ENCODE data around the gene AUTS2.

The AUTS2 gene

DNA sequence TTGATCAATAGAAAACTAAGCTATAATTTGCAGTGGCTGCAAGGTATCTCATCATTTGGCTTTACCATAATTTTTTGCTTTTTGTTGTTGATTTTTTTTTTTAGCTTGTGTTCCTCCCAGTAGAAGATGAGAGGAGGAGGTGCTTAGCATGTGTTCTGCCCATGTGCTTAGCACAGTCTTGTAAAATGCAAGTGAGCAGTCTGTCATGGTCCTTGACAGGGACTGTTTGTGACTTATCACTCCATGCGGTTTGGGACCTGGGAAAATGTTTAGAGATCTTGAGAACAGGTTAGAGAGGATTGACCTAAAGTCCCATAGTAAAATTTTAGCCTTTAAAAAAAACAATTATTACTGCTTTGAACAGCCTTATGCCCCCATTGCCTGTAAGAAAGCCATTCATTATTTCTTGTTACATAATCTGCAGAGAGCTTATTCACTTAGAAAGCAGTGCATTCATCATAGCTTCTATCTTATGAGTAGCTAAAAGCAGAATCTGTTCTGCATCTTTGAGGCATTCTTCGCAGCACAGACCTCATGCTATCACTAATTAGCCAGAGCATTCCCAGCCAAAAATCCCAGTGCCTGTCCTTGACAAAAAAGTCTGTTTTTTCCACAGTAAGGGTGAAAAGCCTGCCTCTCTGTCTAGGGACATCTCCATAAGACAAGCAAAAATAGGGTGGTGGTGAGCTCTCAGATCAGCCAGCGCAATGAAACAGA is 784.9 kb downstream of the AUTS2 start:
- DNase-seq (ENCODE audit: low read depth) = no peak

- no peak for DNase-seq (ENCODE audit: low read depth)
These were observed 785.7 kb downstream of the AUTS2 start for GRCh38 chr7:70384024-70384423.

DNA sequence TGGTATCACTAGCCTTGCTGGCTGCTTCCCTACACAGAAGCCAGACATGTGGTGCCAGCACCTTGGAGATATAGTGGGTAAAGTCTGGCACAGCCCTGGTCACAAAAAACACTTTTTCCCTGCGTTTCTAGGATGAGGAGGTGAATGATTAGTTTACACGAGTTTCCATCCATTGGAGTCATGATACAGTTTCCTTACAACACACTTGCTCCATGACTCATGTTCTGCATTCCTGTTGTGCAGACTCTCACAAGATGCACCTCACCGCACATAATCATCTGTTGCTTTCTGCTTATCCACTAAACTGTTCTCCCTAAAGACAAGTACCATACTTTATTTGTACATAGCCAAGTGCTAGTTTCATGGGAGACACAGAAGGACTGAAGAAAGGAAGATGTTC is 786.6 kb downstream of the AUTS2 start:
- DNase-seq (ENCODE audit: low read depth) = no peak

- DNase-seq (ENCODE audit: low read depth) = no peak
These were observed 788.9 kb downstream of the AUTS2 start for GRCh38 chr7:70387217-70387616.

DNA sequence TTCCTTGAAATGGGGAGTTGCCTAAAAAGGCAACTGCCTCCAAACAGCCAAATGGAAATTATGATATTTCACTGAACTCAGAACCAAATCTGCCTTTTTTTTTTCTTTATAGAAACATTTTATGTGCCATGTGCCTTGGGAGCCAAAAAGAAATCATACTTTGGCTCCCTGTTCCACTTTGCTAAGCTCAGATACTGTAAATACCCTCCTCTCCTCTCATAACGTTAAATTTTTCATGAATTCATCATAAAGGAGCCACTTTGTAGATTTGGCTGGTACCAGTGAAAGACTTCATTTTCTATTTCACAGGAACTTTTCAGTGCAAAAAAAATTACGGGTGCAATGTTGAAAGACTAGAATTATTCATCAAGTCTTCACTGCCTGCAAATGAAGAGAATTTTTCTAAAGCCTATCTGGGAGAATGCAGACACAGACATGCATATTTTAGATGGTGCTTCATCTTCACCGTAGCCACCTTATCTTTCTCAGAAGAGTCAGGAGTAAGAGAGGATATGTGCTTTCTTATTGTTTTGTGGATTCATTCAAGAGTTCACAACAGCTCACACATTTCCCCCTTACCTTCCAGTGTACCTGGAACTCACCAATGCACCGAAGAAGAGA is 791.4 kb downstream of the AUTS2 start:
- DNase-seq (ENCODE audit: low read depth) = no peak

DNA sequence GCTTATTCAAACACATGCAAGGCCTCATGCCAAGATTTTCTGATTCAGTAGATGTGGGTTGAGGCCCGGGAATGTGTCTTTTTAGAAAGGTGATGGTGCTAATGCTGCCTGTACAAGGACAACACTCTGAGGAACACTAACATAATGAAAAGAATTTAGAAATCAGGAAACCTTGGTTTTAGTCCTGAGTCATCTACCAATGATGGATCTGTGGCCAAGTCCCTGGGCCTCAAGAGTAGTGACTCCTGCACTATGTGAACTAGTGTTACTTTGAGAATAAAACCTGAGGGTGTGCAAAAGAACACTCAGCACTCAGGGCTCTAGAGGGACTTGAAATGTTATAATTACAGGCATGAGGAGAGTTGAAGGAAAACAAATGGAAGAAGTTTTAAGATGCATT is 792.0 kb downstream of the AUTS2 start:
- no peak for DNase-seq (ENCODE audit: low read depth)

GRCh38 chr7:70392256-70392876 is 794.1 kb downstream of the AUTS2 start:
- DNase-seq (ENCODE audit: low read depth) = no peak

DNA sequence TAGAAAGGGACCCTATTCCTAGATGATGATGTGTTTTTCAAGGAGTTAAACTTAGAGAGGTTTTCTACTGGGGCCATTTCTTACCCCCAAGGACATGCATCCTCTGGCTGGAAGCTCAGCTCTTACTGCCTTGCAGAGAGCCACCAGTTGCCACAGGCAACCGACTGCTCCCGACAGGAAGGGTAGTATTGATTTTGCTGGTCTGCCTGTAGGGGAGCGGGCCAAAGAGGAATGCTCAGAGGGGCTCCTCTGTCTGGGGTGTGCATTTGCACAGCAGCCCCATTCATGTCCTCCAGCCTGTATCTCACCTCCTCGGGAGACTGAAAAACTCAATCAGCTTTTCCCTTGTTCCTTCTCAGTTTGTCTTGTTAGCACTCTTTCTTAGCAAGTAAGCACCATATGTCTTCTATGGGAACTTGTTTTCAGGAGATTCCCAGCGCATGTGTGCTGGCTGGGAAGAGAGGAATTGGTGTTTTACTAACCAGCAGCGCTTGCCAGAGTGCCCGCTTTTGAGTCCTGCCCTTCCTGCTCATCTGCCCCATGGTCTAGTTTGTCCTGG is 794.7 kb downstream of the AUTS2 start:
- no peak for DNase-seq (ENCODE audit: low read depth)

- no peak for DNase-seq (ENCODE audit: low read depth)
These were observed 795.7 kb downstream of the AUTS2 start for GRCh38 chr7:70393956-70394355.

GRCh38 chr7:70400829-70401380 is 802.6 kb downstream of the AUTS2 start:
- DNase-seq (ENCODE audit: low read depth) = no peak

- no peak for DNase-seq (ENCODE audit: low read depth)
These were observed 803.8 kb downstream of the AUTS2 start for GRCh38 chr7:70402069-70402468.

DNA sequence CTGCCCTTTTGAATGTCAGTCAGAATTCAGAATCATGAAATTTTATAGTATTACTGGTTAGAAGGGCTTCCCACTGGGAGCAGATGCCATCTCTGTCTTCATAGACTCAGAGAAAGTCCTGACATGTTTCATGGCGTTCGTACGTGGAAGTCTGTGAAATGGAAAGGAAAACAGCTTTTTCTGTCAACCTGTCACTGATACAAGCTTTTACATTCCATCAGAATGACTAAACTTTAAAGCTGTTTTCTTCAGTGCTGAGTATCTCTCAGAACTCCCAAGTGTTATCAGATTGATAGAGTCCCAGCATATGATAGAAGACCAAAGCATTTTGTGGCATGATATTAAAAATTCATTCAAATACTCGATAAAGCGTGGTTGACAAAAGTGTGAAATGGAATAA is 807.0 kb downstream of the AUTS2 start:
- DNase-seq (ENCODE audit: low read depth) = no peak

DNA sequence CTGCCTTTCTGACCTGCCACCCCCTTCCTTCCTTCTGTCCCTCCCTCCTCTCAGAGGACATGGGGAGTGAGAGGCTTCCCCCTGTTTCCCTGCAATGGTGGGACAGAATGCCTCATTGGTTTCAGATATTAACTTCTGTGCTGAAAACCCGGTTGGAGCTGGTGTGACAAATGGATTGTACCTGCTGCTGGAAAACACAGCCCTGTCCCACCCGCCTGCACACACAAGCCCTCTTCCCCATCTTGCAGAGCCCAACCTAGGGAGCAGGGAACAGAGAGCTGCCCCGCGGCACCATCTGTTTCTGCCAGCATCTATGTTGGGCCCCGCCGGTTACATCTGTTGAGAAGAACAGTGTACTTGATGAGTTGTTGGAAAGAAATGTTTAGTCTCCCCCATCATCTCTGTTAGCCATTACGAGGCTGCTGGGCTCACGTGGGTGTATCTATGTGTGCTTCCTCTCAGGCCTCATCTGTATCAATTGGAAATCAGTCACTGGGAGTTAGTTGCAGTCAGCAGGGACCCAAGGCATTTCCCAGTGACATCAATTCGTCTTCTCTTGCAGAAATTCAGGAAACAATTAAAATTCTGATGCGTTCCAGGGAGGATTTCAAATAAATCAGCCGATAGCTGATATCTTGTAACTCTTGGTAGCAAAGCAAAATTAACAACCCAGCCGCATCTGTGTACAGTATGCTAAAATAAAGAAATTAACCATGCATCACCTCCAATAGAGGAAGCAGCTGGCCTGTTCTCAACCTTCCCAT is 808.1 kb downstream of the AUTS2 start:
- no peak for DNase-seq (ENCODE audit: low read depth)

DNA sequence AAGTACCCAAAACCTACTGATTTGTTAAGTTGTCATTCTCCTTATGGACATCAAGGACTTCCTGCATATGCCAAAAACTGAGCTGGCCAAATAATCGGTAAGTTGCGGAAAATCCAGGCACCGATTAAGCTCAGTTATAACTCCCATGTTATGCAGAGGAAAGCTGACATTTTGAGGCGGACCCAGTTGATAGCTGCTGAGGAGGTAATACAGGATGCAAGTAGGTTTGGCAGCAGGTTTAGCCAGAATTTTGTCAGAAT is 808.6 kb downstream of the AUTS2 start:
- DNase-seq (ENCODE audit: low read depth) = no peak

- no peak for DNase-seq (ENCODE audit: low read depth)
These were observed 810.2 kb downstream of the AUTS2 start for GRCh38 chr7:70408477-70408876.

DNA sequence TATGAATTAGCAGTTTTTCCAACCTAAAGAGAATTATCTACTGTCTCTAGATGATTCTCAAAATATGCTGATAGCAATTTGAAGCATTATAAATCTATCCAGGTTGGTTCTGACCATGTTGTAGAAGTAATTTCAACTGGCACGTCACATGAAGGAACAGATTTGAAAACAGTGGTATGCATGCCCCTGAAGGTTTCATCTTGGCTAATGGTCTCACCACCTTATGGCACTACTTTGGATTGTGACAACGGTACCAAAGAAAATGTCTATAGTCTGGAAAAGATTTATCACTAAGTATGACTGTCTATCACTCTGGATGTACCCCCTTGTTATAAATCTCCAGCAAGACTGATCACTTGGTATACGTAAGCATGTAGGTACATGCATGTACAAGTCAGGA is 810.6 kb downstream of the AUTS2 start:
- DNase-seq (ENCODE audit: low read depth) = no peak

- DNase-seq (ENCODE audit: low read depth) = no peak
These were observed 812.0 kb downstream of the AUTS2 start for GRCh38 chr7:70410134-70410750.

DNA sequence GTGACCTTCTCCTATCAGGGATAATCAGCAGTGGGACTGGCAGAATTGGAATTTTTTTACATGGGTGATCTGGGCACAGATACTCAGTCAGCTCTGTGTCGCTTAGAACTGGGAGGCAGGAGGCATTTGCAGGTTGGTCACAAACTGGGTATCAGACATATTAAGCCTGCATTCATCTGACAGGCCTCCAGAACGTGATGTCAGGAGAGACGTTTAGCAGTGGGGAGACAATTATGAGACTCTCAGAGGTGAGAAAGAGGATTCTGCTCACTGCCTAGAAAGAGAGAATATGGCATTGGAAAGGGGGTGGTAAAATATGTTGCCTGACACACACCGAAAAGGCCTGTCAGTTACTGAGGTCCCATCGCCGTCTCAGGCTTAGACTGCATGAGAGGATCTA is 816.1 kb downstream of the AUTS2 start:
- DNase-seq (ENCODE audit: low read depth) = no peak

DNA sequence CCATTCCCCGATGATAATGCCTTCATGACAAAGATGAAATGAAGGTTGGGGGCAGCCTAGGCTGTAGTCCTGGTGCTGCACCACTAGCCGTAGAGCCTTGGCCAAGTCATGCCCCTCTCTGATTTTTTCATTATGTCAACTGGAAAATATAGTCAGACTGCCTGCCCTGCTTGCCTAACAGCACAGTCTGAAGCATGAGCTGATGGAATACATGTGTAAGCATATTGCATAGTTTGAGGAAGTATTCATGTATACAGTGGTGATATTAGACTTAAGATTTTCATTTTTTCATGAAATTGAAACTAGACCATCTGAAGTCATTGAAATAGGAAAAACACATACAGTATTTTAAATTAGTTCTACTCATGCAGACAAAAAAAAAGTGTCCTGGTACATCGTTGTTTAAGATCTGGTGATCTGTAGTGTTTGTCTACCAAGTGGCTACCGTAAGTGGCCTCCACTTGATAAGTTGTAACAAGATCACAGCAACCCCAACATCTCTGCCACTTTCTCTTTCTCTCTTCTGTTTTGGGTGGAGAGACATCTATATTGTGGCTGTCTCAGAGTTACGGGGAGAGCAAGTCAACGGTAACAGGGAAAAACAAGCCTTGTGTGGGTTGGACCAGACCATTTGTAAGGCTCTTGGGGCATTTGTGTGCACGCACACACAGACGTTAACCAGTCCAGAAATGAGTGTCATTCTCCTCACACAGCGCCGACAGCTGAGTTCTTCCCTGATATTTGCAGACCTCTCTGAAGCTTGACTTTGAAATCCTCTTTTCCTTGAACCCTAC is 817.1 kb downstream of the AUTS2 start:
- no peak for DNase-seq (ENCODE audit: low read depth)

- DNase-seq (ENCODE audit: low read depth) = no peak
These were observed 818.2 kb downstream of the AUTS2 start for GRCh38 chr7:70416347-70416985.
